H9 (cell line): ENCODE measurements around the gene TCOF1. TPM values are rescaled to one million over a fixed set of nuclear protein-coding genes. Genes with fewer than 3 reads are reported as not detected.

Source experiments
- DNase-seq: peaks from one replicate; pipeline ENCODE4 v3.0.0-alpha.2; 2017
- H2AFZ ChIP-seq: one replicate; pipeline ENCODE4 v1.6.1; 2013; ENCODE audit warnings: mild to moderate bottlenecking, low read length, control low read depth, moderate library complexity
- H2AK5ac ChIP-seq: 2 replicates; pipeline ENCODE4 v1.6.1; 2013; ENCODE audit warnings: low read length, control low read depth, mixed read lengths; ENCODE audit not compliant: insufficient read length
- H2BK120ac ChIP-seq: one replicate; pipeline ENCODE4 v1.6.1; 2013; ENCODE audit warnings: low read depth, mild to moderate bottlenecking, low read length, control low read depth, inconsistent platforms; ENCODE audit not compliant: poor library complexity, severe bottlenecking
- H2BK12ac ChIP-seq: 2 replicates; pipeline ENCODE4 v1.6.1; 2013; ENCODE audit warnings: low read length, control low read depth, mixed read lengths, low read depth; ENCODE audit not compliant: insufficient read length
- H2BK15ac ChIP-seq: 2 replicates; pipeline ENCODE4 v1.6.1; 2013; ENCODE audit warnings: low read depth, low read length, control low read depth
- H2BK20ac ChIP-seq: one replicate; pipeline ENCODE4 v1.6.1; 2013; ENCODE audit warnings: low read depth, mild to moderate bottlenecking, low read length, control low read depth, inconsistent platforms; ENCODE audit not compliant: poor library complexity, severe bottlenecking
- H2BK5ac ChIP-seq: 2 replicates; pipeline ENCODE4 v1.6.1; 2013; ENCODE audit warnings: low read length, control low read depth, mixed read lengths; ENCODE audit not compliant: insufficient read length
- H3K14ac ChIP-seq: 2 replicates; pipeline ENCODE4 v1.6.1; 2013; ENCODE audit warnings: low read length, control low read depth; ENCODE audit not compliant: insufficient read depth
- H3K18ac ChIP-seq: 2 replicates; pipeline ENCODE4 v1.6.1; 2013; ENCODE audit warnings: low read depth, mild to moderate bottlenecking, mixed read lengths, low read length, control low read depth; ENCODE audit not compliant: insufficient read length
- H3K23ac ChIP-seq: 2 replicates; pipeline ENCODE4 v1.6.1; 2013; ENCODE audit warnings: low read length, control low read depth, mixed read lengths, low read depth; ENCODE audit not compliant: insufficient read length
- H3K23me2 ChIP-seq: 2 replicates; pipeline ENCODE4 v1.6.1; 2013; ENCODE audit warnings: low read depth, mild to moderate bottlenecking, mixed read lengths, low read length, control low read depth; ENCODE audit not compliant: insufficient read length, poor library complexity, severe bottlenecking
- H3K27ac ChIP-seq: 2 replicates; pipeline ENCODE4 v1.5.1; 2013; ENCODE audit warnings: low read length, control low read depth, mixed read lengths, low read depth; ENCODE audit not compliant: insufficient read length
- H3K27me3 ChIP-seq: 2 replicates; pipeline ENCODE4 v1.6.1; 2013; ENCODE audit warnings: low read length, control low read depth, inconsistent platforms; ENCODE audit not compliant: insufficient read depth
- H3K4ac ChIP-seq: 2 replicates; pipeline ENCODE4 v1.6.1; 2013; ENCODE audit warnings: low read depth, mild to moderate bottlenecking, control low read depth, inconsistent platforms, low read length, moderate library complexity
- H3K4me1 ChIP-seq: 2 replicates; pipeline ENCODE4 v1.6.1; 2013; ENCODE audit warnings: low read length, control low read depth, inconsistent platforms; ENCODE audit not compliant: insufficient read depth
- H3K4me2 ChIP-seq: 2 replicates; pipeline ENCODE4 v1.6.1; 2013; ENCODE audit warnings: low read length, control low read depth, mixed read lengths; ENCODE audit not compliant: insufficient read length, insufficient read depth
- H3K56ac ChIP-seq: 2 replicates; pipeline ENCODE4 v1.6.1; 2013; ENCODE audit warnings: low read depth, mild to moderate bottlenecking, mixed read lengths, low read length, control low read depth; ENCODE audit not compliant: insufficient read length
- H3K79me1 ChIP-seq: 2 replicates; pipeline ENCODE4 v1.6.1; 2013; ENCODE audit warnings: low read depth, mild to moderate bottlenecking, moderate library complexity, low read length, control low read depth, inconsistent platforms; ENCODE audit not compliant: insufficient read depth, poor library complexity, severe bottlenecking
- H3K79me2 ChIP-seq: 2 replicates; pipeline ENCODE4 v1.6.1; 2013; ENCODE audit warnings: low read length, control low read depth, inconsistent platforms; ENCODE audit not compliant: insufficient read depth
- H3K9ac ChIP-seq: 2 replicates; pipeline ENCODE4 v1.6.1; 2013; ENCODE audit warnings: low read length, control low read depth, mixed read lengths; ENCODE audit not compliant: insufficient read length; ENCODE audit errors: extremely low read depth
- H3K9me3 ChIP-seq: one replicate; pipeline ENCODE4 v1.6.1; 2013; ENCODE audit warnings: low read depth, low read length, inconsistent platforms; ENCODE audit not compliant: control insufficient read depth
- H3T11ph ChIP-seq: one replicate; pipeline ENCODE4 v1.6.1; 2013; ENCODE audit warnings: mild to moderate bottlenecking, low read length, control low read depth, inconsistent platforms
- H4K20me1 ChIP-seq: one replicate; pipeline ENCODE4 v1.6.1; 2013; ENCODE audit not compliant: control insufficient read depth, insufficient read length, insufficient read depth
- H4K5ac ChIP-seq: 2 replicates; pipeline ENCODE4 v1.6.1; 2013; ENCODE audit warnings: low read depth, mild to moderate bottlenecking, mixed read lengths, low read length, control low read depth; ENCODE audit not compliant: insufficient read length
- H4K8ac ChIP-seq: replicated peaks from 2 replicates; pipeline ENCODE4 v1.6.1; 2013; ENCODE audit warnings: low read length, control low read depth, mixed read lengths, low read depth; ENCODE audit not compliant: insufficient read length
- H4K91ac ChIP-seq: 2 replicates; pipeline ENCODE4 v1.6.1; 2013; ENCODE audit warnings: low read depth, mild to moderate bottlenecking, moderate library complexity, mixed read lengths, low read length, control low read depth; ENCODE audit not compliant: insufficient read length
- H3K27ac Mint-ChIP-seq, 3 experiments: 2 replicates in 2 of 3; 3 replicates in 1 of 3; pipeline ENCODE4 v1.8.0; 2020 to 2021; ENCODE audit warnings: mixed read lengths in 3 of 3, mild to moderate bottlenecking in 1 of 3, moderate library complexity in 1 of 3
- H3K27me3 Mint-ChIP-seq: 2 replicates; pipeline ENCODE4 v1.8.0; 2021; ENCODE audit warnings: low read depth, mild to moderate bottlenecking, moderate library complexity, mixed read lengths
- H3K36me3 Mint-ChIP-seq, 3 experiments: 2 replicates in 2 of 3; 3 replicates in 1 of 3; pipeline ENCODE4 v1.8.0; 2020 to 2021; ENCODE audit warnings: low read depth in 3 of 3, mixed read lengths in 3 of 3; ENCODE audit not compliant: insufficient read depth in 1 of 3
- H3K4me1 Mint-ChIP-seq, 2 experiments: 2 replicates each; pipeline ENCODE4 v1.8.0; 2020; ENCODE audit warnings: mixed read lengths in 2 of 2
- H3K4me3 Mint-ChIP-seq, 2 experiments: 2 replicates in 1 of 2; 3 replicates in 1 of 2; pipeline ENCODE4 v1.8.0; 2020 to 2021; ENCODE audit warnings: mild to moderate bottlenecking in 2 of 2, mixed read lengths in 2 of 2, moderate library complexity in 1 of 2
- H3K9me3 Mint-ChIP-seq, 2 experiments: 2 replicates in 1 of 2; 3 replicates in 1 of 2; pipeline ENCODE4 v1.8.0; 2020; ENCODE audit warnings: mild to moderate bottlenecking in 2 of 2, mixed read lengths in 2 of 2, moderate library complexity in 1 of 2
- WGBS: extraction: QIAGEN DNeasy Blood & Tissue Kit; methylation state at CpG from one replicate; pipeline ENCODE4 v1.1.7; 2013; ENCODE audit warnings: missing lambda C conversion rate, low lambda C conversion rate, mixed read lengths; ENCODE audit not compliant: insufficient read length; ENCODE audit errors: extremely low coverage; 5-methylcytosine and 5-hydroxymethylcytosine counted together
- total RNA-seq: library from RNA; stranded (reverse); gene quantifications from 2 replicates; pipeline ENCODE4 v1.2.1, GENCODE V29; 2021
- TF ChIP-seq, protein P1 (sequence below): fragments of 200-600 bp; sonication (generic); conservative IDR thresholded peaks from 3 replicates; pipeline ENCODE4 v1.8.0; 2021; ENCODE audit warnings: antibody characterized with exemption, mild to moderate bottlenecking

Gene TCOF1
- total RNA-seq, 1 experiment from 2014 or later, result 128 TPM

DNA sequence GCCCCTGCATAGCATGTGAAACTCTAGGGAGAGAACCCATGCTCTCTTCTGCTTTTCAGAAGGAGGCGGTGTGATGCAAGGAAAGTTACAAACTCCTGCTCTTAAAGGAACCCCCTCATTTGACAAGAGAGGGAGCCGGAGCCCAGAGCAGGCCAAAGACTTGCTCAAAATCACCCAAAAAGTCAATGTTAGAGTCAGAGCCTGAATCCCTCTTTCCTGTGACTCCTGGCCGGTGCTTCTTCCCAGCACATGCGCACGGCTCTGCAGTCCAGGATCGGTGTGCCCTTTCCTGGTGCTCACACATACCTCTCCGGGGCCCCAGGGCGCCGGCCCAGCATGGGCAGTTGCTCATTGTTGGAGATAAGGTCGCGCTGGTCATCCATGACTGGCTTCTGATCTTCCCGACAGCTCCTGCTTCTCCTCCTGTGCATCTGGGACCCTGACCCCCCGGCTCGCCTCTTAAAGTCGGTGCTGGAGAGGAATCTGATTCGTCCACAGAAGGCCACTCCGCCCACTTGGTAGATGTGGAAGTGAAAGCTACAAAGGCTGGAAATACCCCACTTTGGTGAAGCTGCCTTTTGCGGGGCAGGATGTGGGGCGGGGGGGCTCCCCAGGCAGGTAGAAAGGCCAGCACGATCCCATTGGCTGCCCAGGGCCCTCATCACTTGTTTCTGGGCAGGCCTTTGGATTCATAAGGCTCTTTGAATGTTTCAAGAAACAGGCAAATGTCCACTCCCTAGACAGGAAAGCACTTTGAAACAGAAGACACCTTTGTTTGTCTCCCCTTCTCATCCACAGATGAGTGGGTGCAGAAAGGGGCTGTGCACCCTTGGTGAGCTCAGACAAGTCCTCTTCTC is 55.0 kb downstream of the TCOF1 start, which contains the start of gene CD74:
Gene CD74 (minus strand): TSS at position 592 of the 857 bp plus-strand sequence. CDS start 161 bp downstream, at position 431.
- H4K20me1 ChIP-seq, result no peaks in the 10 kb centered on the region
- Mint-ChIP-seq H3K36me3 (no peaks in the 10 kb centered on the region; a peak in 1 of 7 replicates), H3K4me3 (peak within 1 kb of the TSS; percentile 61 to 76), H3K27me3 (no peaks in the 10 kb centered on the region; the same call in none of the 2 replicates), H3K9me3 (no peaks in the 10 kb centered on the region; a peak in 1 of 5 replicates), H3K27ac (peak within 1 kb of the TSS; percentile 23 to 93 (median 85); a peak in 6 of 7 replicates), H3K4me1 (peaks cover 36 to 44% of the 10 kb centered on the region in 2 experiments)
- no CpG with 5 or more reads among the region's 20 CpGs for WGBS
- H3K18ac ChIP-seq, result peak within 1 kb of the TSS; percentile 83
- H4K5ac ChIP-seq, result no peak within 1 kb of the TSS
- H3K27ac ChIP-seq, result no peak within 1 kb of the TSS
- no peak within 1 kb of the TSS for H2BK12ac ChIP-seq
- no peak within 1 kb of the TSS for H2BK15ac ChIP-seq
- no peak within 1 kb of the TSS for H2BK5ac ChIP-seq
- no peaks in the 10 kb centered on the region for H3K9me3 ChIP-seq
- H2BK20ac ChIP-seq, result no peak within 1 kb of the TSS
- no peaks in the 10 kb centered on the region for H3K27me3 ChIP-seq
- H3K4me1 ChIP-seq, result peaks cover 4% of the 10 kb centered on the region; the same call in 1 of the 2 replicates
- H4K91ac ChIP-seq, result no peak within 1 kb of the TSS
- H3T11ph ChIP-seq, result no peak within 1 kb of the TSS
- H3K56ac ChIP-seq, result no peak within 1 kb of the TSS
- TF ChIP-seq, protein P1, sequence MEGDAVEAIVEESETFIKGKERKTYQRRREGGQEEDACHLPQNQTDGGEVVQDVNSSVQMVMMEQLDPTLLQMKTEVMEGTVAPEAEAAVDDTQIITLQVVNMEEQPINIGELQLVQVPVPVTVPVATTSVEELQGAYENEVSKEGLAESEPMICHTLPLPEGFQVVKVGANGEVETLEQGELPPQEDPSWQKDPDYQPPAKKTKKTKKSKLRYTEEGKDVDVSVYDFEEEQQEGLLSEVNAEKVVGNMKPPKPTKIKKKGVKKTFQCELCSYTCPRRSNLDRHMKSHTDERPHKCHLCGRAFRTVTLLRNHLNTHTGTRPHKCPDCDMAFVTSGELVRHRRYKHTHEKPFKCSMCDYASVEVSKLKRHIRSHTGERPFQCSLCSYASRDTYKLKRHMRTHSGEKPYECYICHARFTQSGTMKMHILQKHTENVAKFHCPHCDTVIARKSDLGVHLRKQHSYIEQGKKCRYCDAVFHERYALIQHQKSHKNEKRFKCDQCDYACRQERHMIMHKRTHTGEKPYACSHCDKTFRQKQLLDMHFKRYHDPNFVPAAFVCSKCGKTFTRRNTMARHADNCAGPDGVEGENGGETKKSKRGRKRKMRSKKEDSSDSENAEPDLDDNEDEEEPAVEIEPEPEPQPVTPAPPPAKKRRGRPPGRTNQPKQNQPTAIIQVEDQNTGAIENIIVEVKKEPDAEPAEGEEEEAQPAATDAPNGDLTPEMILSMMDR, result no peak
- H3K23ac ChIP-seq, result no peak within 1 kb of the TSS
- H3K9ac ChIP-seq, result no peak within 1 kb of the TSS
- H2AFZ ChIP-seq, result peak within 1 kb of the TSS; percentile 67
- H2BK120ac ChIP-seq, result no peak within 1 kb of the TSS
- H3K14ac ChIP-seq, result no peak within 1 kb of the TSS
- no peaks in the 10 kb centered on the region for H3K79me2 ChIP-seq
- peak within 1 kb of the TSS; percentile 51 for H3K4me2 ChIP-seq
- H3K23me2 ChIP-seq, result no peaks in the 10 kb centered on the region
- no peak within 1 kb of the TSS for H4K8ac ChIP-seq
- no peak within 1 kb of the TSS for H2AK5ac ChIP-seq
- DNase-seq, result peak; percentile 81
- H3K79me1 ChIP-seq, result no peaks in the 10 kb centered on the region
- no peak within 1 kb of the TSS for H3K4ac ChIP-seq
